Epithelial cell of proximal tubule (primary cell): Measurements from ENCODE around the gene MAD1L1. TPM values are rescaled to one million over a fixed set of nuclear protein-coding genes. Genes with fewer than 3 reads are reported as not detected.

Experiments
- DNase-seq: peaks from one replicate; pipeline ENCODE4 v3.0.0-alpha.2; 2011; ENCODE audit warnings: low read depth
- H3K4me3 ChIP-seq: 2 replicates; pipeline ENCODE4 v1.5.1; 2011; ENCODE audit warnings: low read depth, mild to moderate bottlenecking, low read length
- CTCF ChIP-seq: conservative IDR thresholded peaks from 2 replicates; pipeline ENCODE4 v1.5.1; 2012; ENCODE audit warnings: low read depth, mild to moderate bottlenecking, low read length
- total RNA-seq: library from RNA; depleted of rRNA; stranded (reverse); fragments of >200 nt; gene quantifications from 2 replicates; pipeline ENCODE4 v1.2.3, GENCODE V29; 2015

MAD1L1 gene
- total RNA-seq, 1 donor from 2014 or later = 83.4 TPM

DNA sequence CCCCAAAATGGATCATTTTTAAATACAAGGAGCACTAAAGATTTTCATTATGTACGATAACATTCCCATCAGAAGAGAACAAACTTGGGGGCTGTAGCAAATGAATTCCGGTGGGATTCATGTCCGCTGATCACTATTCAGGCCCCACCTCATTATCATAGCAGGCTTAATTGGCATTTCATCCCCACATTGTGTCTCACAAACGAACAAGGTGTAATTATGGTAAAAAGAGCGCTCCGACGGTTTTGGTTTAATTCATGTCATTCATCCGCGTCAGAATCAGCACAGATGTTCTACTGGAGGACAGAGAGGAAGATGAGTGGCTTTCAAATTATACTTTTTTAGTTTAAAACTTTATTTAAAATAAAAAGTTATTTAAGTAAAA lies 124.7 kb downstream of the MAD1L1 start:
- no peak for TF ChIP-seq CTCF
- no peak overlapping the region for H3K4me3 ChIP-seq
- DNase-seq = no peak

DNA sequence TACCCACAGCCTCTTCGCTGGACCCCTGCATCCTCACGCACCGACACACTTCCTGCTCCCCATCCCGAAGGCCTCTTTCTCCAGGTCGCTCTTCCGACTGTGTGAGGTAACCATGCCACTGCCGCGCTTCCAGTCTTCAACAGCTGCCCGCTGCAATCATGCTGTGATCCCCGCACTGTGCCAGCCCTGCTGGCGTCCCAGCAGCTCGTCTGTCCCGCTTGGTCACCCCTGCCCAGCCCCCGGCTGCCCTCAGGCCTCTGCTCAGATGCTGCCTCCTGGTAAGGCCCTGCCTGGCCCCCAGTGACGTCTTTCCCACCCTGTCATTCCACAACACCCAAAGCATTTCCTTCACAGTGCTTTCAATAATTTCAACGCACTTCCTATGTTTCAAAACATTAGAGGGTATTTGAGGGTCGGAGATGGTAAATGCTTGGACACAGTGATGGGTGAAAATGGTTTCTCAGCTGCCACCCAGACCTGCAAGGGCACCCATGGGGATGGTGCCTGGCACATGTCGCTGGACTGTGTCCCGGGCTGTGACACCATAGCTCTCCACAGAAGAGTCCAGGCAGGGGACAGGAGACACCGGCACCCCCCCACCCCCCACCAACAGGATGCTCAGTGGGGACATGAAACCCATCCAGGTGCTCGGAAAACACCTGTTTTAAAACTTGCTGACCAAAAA lies 125.2 kb downstream of the MAD1L1 start:
- H3K4me3 ChIP-seq = no peak overlapping the region
- no peak for TF ChIP-seq CTCF
- DNase-seq = no peak

GRCh38 chr7:2106924-2107323 lies 125.8 kb downstream of the MAD1L1 start:
- TF ChIP-seq CTCF = no peak
- no peak overlapping the region for H3K4me3 ChIP-seq
- DNase-seq = no peak

DNA sequence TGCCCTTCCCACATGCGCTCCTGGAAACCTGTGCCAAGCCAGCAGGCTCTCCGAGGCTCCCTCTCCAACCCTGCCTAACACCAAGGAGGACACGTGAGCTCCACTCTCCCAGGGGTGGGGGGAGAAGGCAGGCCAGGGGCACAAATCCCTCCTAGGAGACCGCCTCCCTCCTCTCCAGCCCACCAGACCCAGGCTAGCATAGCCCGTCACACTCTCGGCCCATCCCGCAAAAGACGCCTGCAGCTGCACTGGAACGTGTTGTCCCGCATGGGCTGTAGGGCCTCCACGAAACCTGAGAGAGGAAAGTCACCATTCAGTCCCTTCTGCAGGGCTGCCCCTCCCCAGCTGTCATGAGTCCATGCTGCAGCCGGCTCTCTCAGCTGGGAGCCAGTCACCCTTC lies 126.3 kb downstream of the MAD1L1 start:
- no peak for DNase-seq
- no peak overlapping the region for H3K4me3 ChIP-seq
- TF ChIP-seq CTCF = no peak

GRCh38 chr7:2105917-2106316 lies 126.8 kb downstream of the MAD1L1 start:
- H3K4me3 ChIP-seq = no peak overlapping the region
- DNase-seq = no peak
- no peak for TF ChIP-seq CTCF

DNA sequence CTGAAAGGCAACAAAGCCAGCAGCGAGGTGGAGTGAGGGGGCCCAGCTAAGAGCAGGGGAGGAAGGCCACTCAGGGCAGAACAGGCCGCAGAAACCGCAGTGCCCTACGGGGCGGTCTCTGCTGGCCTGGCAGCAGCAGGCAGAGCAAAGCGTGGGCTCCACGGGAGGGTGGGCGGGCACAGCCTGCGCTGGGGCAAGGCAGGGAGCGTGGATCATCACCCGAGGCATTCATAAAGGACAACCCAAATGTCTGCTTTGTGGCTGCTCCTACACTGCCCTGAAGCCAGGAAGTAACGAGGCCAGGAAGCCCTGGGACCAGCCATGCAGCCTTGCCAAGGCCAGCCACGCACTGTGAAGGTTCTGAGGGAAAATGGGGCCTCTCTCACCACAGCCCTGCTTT lies 127.5 kb downstream of the MAD1L1 start:
- DNase-seq = no peak
- no peak overlapping the region for H3K4me3 ChIP-seq
- no peak for TF ChIP-seq CTCF

DNA sequence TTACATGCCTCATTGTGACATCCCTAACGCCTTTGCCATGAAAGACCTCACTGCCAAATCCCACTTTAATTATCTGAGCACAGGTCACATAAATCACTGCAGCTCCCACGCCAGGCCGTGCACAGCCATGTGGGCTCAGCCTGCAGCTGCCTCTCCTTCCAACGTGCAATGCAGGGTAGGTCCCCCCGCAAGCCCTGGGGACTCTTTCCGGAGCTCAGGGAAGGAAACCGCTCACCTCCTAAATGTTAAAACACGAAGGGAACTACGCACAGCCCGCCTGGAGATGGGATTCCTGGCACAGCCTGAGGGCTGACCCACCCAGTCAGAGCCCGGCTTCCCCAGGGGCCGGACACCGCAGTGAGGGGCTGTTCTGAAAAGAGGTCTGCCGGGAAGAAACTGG lies 128.0 kb downstream of the MAD1L1 start:
- H3K4me3 ChIP-seq = no peak overlapping the region
- TF ChIP-seq CTCF = no peak
- DNase-seq = no peak
